ENCODE data around the gene ENG.

ENG gene

GRCh38 chr9:127772603-127773002 is 81.9 kb downstream of the ENG start:
- no peak for DNase-seq

GRCh38 chr9:127771570-127772189 is 82.8 kb downstream of the ENG start:
- no peak for DNase-seq

- DNase-seq, result peak; percentile 97
Measured at GRCh38 chr9:127770905-127771569, 83.4 kb downstream of the ENG start.

GRCh38 chr9:127770583-127770904 is 83.9 kb downstream of the ENG start:
- no peak for DNase-seq

GRCh38 chr9:127769929-127770582 is 84.4 kb downstream of the ENG start:
- DNase-seq, result no peak

- DNase-seq, result no peak
Measured at GRCh38 chr9:127769101-127769500, 85.4 kb downstream of the ENG start.

- DNase-seq, result no peak
Measured at GRCh38 chr9:127768698-127769097, 85.8 kb downstream of the ENG start.

- DNase-seq, result no peak
Measured at GRCh38 chr9:127767909-127768331, 86.5 kb downstream of the ENG start.

- DNase-seq, result no peak
Measured at GRCh38 chr9:127767410-127767809, 87.0 kb downstream of the ENG start.

- no peak for DNase-seq
Measured at GRCh38 chr9:127765418-127765817, 89.0 kb downstream of the ENG start.

Data from CD4-positive, alpha-beta T cell treated with Interleukin-4 for 1 hour (primary cell).